Esophagus squamous epithelium (tissue), 5 donors: Measurements from ENCODE around the gene CLDN14. TPM values are rescaled to one million over a fixed set of nuclear protein-coding genes. Genes with fewer than 3 reads are reported as not detected.

ENCODE experiments used
- DNase-seq: peaks from one replicate; lab custom pipeline; 2025; lab: John Stamatoyannopoulos, UW
- H3K27ac ChIP-seq, 4 donors: fragments of 200-600 bp; sonication (generic); one replicate each; pipeline ENCODE4 v1.5.1; 2016 to 2019; ENCODE audit warnings: mild to moderate bottlenecking in 1 of 4
- H3K27me3 ChIP-seq, 4 donors: fragments of 200-600 bp; sonication (generic); 1 replicate in 3 of 4; 2 replicates in 1 of 4; pipeline versions ENCODE4 v1.5.1 to v1.6.0; 2017 to 2021; ENCODE audit warnings: antibody characterized with exemption in 1 of 4
- H3K36me3 ChIP-seq, 3 donors: fragments of 200-600 bp; sonication (generic); one replicate each; pipeline ENCODE4 v1.5.1; 2016 to 2019
- H3K4me1 ChIP-seq, 3 donors: fragments of 200-600 bp; sonication (generic); one replicate each; pipeline ENCODE4 v1.5.1; 2017 to 2019
- H3K4me3 ChIP-seq, 4 donors: fragments of 200-600 bp; sonication (generic); 1 replicate in 3 of 4; 2 replicates in 1 of 4; pipeline ENCODE4 v1.5.1; 2016 to 2019; ENCODE audit warnings: mild to moderate bottlenecking in 2 of 4, moderate library complexity in 1 of 4
- H3K9me3 ChIP-seq, 3 donors: fragments of 200-600 bp; sonication (generic); one replicate each; pipeline ENCODE4 v1.5.1; 2016 to 2019
- POLR2A ChIP-seq, 4 donors: fragments of 450-650 bp; IDR thresholded peaks; one replicate each; pipeline ENCODE4 v1.6.1; 2017; ENCODE audit warnings: antibody characterized with exemption in 4 of 4, mild to moderate bottlenecking in 4 of 4, moderate library complexity in 3 of 4
- WGBS, 2 donors: methylation state at CpG; one replicate each; pipeline ENCODE4 v1.1.5; 2018; 5-methylcytosine and 5-hydroxymethylcytosine counted together
- intact Hi-C: fragments of 100-400 bp; cut with DNase I; formaldehyde crosslinking; loops from one replicate; pipeline ENCODE4 v1.15.0; 2022
- total RNA-seq, 4 donors: library from RNA; depleted of rRNA; stranded (reverse); fragments of >200 nt; gene quantifications; one replicate each; pipeline ENCODE4 v1.1.0, GENCODE V29; 2016
- TF ChIP-seq, protein P1 (sequence below), 6 experiments: fragments of 450-650 bp in 4 of 6; fragments of 200-600 bp in 2 of 6; sonication (generic) in 2 of 6; IDR thresholded peaks; one replicate each; pipeline ENCODE4 v1.5.1; 2016 to 2019; ENCODE audit warnings: antibody characterized with exemption in 6 of 6, mild to moderate bottlenecking in 4 of 6, moderate library complexity in 4 of 6
- donor health status: DM: yes; HTN: yes; CAD: no.

Gene CLDN14
- total RNA-seq, 4 donors from 2014 or later, result not detected

DNA sequence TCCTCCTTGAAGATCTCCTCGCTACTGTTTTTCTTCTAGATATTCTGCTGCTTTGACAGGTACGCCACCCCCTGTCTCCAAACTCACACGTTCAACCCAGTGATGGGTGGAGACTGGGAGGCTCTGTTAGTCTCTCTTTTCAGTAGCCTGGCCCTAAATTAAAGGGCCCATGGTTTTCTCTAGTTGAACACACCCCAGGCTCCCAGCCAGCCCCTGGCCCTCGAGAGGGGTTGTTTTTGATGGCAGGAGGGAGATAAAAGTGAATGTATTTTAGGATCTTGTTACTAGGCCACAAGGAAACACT, 21.6 kb upstream of the CLDN14 start:
- Histone ChIP-seq H3K4me1 (peaks cover 3 to 39% (median 9%) of the 10 kb centered on the region in 3 donors), H3K27ac (peak overlapping the region in 3 of 4 donors; percentile 37 to 72 (median 67)), H3K27me3 (no peaks in the 10 kb centered on the region), H3K4me3 (no peak overlapping the region), H3K36me3 (no peaks in the 10 kb centered on the region), H3K9me3 (no peaks in the 10 kb centered on the region)
- DNase-seq, result no peak
- intact Hi-C loops, result loop anchor here (10.0 kb wide), 2 partner anchors 203 to 423 kb away; no protein-coding TSS in a partner anchor
- TF ChIP-seq, protein P1, sequence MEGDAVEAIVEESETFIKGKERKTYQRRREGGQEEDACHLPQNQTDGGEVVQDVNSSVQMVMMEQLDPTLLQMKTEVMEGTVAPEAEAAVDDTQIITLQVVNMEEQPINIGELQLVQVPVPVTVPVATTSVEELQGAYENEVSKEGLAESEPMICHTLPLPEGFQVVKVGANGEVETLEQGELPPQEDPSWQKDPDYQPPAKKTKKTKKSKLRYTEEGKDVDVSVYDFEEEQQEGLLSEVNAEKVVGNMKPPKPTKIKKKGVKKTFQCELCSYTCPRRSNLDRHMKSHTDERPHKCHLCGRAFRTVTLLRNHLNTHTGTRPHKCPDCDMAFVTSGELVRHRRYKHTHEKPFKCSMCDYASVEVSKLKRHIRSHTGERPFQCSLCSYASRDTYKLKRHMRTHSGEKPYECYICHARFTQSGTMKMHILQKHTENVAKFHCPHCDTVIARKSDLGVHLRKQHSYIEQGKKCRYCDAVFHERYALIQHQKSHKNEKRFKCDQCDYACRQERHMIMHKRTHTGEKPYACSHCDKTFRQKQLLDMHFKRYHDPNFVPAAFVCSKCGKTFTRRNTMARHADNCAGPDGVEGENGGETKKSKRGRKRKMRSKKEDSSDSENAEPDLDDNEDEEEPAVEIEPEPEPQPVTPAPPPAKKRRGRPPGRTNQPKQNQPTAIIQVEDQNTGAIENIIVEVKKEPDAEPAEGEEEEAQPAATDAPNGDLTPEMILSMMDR (IDR thresholded peaks at IDR 0.05), result peak in 2 of 6 experiments; percentile 12 to 17
- TF ChIP-seq POLR2A (IDR thresholded peaks at IDR 0.05), result no peak
- 29 to 31% methylated on average over 4 of the region's 4 CpGs for WGBS, 2 donors

DNA sequence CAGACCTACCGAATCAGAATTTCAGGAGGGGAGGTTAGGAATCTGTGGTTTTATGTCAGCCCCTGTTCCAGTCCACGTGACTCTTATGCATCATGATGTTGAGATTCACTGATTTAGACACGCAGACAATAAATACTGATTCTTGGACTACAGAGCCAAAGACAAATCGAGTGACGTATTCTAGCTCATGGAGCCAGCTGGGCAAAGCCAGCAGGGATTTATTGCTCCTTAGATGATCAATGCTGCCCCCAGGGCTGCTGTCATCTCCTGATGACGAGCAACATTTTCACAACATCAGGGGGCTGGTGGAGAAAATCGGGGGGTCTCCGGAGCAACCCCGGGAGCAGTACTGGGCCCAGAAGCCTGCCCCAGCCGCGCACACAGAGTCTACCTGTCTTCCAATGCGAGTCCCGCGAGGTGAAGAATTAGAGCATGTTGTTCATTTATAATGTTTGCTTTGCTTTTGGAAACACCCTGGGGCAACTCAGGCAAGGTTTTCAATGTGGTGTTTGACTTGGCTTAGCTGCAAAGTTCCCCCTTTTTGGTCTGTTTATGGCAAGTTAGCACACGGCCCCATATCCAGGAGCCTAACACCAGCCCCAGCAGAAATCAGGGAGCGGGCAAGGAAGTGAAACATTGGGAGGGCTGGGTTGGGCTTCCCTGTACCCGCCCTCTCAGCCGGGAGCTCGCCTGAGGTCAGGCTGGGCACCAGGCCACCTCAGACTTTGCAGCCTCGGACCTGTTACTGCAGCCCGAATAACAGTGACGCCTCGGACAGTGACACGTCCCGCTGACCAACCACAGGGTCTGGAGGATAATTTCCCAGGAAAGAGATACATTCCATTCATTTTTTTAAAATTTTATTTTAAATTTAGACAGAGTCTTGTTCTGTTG, 19.9 kb upstream of the CLDN14 start:
- intact Hi-C loops, result loop anchor here (10.0 kb wide), 3 partner anchors 65 to 425 kb away; no protein-coding TSS in a partner anchor
- H3K4me1 ChIP-seq, result peaks cover 3 to 38% (median 9%) of the 10 kb centered on the region in 3 donors
- H3K27me3 ChIP-seq, result peaks cover 0 to under 1% (median 0%) of the 10 kb centered on the region in 4 donors
- no peak for TF ChIP-seq POLR2A (IDR thresholded peaks at IDR 0.05)
- TF ChIP-seq, protein P1 (IDR thresholded peaks at IDR 0.05), result no peak
- H3K27ac ChIP-seq, result peak overlapping the region; percentile 63 to 74 (median 70)
- peak overlapping the region in 2 of 4 donors; percentile 2 to 26 for H3K4me3 ChIP-seq
- no peak for DNase-seq
- WGBS, 2 donors, result 38 to 42% methylated on average over 20 to 25 of the region's 25 CpGs
- no peaks in the 10 kb centered on the region for H3K36me3 ChIP-seq
- H3K9me3 ChIP-seq, result no peaks in the 10 kb centered on the region

DNA sequence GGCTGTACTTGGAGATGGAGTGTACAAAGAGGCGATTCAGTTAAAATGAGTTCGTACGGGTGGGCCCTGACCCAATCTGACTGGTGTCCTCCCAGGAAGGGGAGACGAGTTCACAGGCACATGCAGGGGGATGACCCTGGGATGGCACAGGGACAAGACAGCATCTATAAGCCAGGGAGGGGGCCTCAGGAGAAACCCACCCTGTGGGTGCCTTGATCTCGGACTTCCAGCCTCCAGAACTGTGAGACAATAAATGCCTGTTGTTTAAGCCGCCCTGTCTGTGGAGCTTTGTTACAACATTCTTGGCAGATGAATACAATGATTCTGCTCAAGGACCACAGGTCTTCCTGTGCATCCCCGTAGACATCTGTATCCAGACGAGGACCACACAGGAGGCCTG, 14.6 kb upstream of the CLDN14 start:
- Histone ChIP-seq H3K9me3 (no peaks in the 10 kb centered on the region), H3K4me3 (no peak overlapping the region), H3K27ac (no peak overlapping the region), H3K27me3 (peaks cover 0 to 16% (median 0%) of the 10 kb centered on the region in 4 donors), H3K4me1 (peaks cover 0 to 11% (median 3%) of the 10 kb centered on the region in 3 donors), H3K36me3 (no peaks in the 10 kb centered on the region)
- WGBS, 2 donors, result 88 to 97% methylated on average over 7 to 8 of the region's 8 CpGs
- no peak for DNase-seq
- TF ChIP-seq, protein P1 (IDR thresholded peaks at IDR 0.05), result no peak
- TF ChIP-seq POLR2A (IDR thresholded peaks at IDR 0.05), result no peak
- intact Hi-C loops, result loop anchor here (10.0 kb wide), 1 partner anchor 60 kb away; no protein-coding TSS in a partner anchor

DNA sequence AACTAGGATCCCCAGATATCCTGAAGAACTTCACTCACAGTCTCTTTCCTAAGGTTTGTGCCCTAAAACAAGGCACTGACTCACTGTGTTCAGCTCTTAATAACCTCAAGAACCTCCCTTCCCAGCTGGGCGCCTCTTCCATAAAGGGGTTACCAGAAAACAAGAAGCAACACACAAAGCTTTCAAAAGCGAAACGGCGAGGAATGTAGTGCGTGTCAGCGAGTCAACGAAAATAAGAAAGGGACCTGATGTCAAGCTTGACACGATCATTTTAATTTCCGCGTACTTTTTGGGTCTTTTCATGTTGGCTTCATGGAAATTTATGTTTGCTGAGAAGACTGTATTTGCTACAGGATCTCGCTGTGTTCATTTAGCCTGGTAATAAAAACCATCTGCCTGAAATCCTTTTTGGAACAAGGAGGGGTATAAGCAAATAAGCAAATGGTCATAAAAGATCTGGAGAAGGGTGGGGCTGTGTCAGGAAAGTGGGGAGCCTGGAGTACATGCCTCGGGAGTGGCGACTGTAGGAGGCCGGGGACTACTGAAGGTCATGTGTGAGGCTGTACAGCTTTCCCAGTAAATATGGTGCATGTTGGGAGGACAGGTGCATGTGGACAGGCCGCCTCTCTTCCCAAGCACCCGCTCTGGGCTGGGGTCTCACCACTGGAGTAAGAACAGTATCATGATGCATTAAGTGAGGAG, 11.4 kb upstream of the CLDN14 start:
- Histone ChIP-seq H3K9me3 (no peaks in the 10 kb centered on the region), H3K36me3 (no peaks in the 10 kb centered on the region), H3K4me3 (no peak overlapping the region), H3K27ac (no peak overlapping the region), H3K27me3 (peaks cover 0 to 16% (median 0%) of the 10 kb centered on the region in 4 donors), H3K4me1 (peaks cover 0 to 14% (median 0%) of the 10 kb centered on the region in 3 donors)
- TF ChIP-seq POLR2A (IDR thresholded peaks at IDR 0.05), result no peak
- TF ChIP-seq, protein P1 (IDR thresholded peaks at IDR 0.05), result no peak
- intact Hi-C loops, result loop anchor here (10.0 kb wide), 1 partner anchor 57 kb away; no protein-coding TSS in a partner anchor
- WGBS, 2 donors, result 64 to 69% methylated on average over 16 of the region's 16 CpGs
- DNase-seq, result no peak
